ENCODE measurements around the gene AFTPH.

Gene AFTPH

GRCh38 chr2:64634345-64635267 lies 110.5 kb downstream of the AFTPH start:
- no peak for DNase-seq

- no peak for DNase-seq
These were observed 112.1 kb downstream of the AFTPH start for GRCh38 chr2:64635976-64636911.

GRCh38 chr2:64637000-64637635 lies 113.0 kb downstream of the AFTPH start:
- no peak for DNase-seq

- DNase-seq: no peak
These were observed 113.8 kb downstream of the AFTPH start for GRCh38 chr2:64637931-64638330.

- DNase-seq: no peak
These were observed 114.5 kb downstream of the AFTPH start for GRCh38 chr2:64638502-64639120.

GRCh38 chr2:64639691-64640090 lies 115.6 kb downstream of the AFTPH start:
- DNase-seq: no peak

- no peak for DNase-seq
These were observed 116.3 kb downstream of the AFTPH start for GRCh38 chr2:64640153-64641044.

- no peak for DNase-seq
These were observed 117.5 kb downstream of the AFTPH start for GRCh38 chr2:64641599-64641998.
